Measurements from ENCODE around the gene CAPN2.

- TF ChIP-seq, protein P1, sequence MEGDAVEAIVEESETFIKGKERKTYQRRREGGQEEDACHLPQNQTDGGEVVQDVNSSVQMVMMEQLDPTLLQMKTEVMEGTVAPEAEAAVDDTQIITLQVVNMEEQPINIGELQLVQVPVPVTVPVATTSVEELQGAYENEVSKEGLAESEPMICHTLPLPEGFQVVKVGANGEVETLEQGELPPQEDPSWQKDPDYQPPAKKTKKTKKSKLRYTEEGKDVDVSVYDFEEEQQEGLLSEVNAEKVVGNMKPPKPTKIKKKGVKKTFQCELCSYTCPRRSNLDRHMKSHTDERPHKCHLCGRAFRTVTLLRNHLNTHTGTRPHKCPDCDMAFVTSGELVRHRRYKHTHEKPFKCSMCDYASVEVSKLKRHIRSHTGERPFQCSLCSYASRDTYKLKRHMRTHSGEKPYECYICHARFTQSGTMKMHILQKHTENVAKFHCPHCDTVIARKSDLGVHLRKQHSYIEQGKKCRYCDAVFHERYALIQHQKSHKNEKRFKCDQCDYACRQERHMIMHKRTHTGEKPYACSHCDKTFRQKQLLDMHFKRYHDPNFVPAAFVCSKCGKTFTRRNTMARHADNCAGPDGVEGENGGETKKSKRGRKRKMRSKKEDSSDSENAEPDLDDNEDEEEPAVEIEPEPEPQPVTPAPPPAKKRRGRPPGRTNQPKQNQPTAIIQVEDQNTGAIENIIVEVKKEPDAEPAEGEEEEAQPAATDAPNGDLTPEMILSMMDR (conservative IDR thresholded peaks at IDR 0.05), result no peak
- no peak for TF ChIP-seq ZFX (IDR thresholded peaks at IDR 0.05)
Measured at GRCh38 chr1:223794136-223794880, 82.0 kb downstream of the CAPN2 start.

Measured in C4-2B (cell line).